Activated naive CD8-positive, alpha-beta T cell (primary cell): Measurements from ENCODE around the gene COA6.
"Not testable (repeated sequence)": the region's sequence is repeated elsewhere in the genome, so short reads cannot be mapped to it uniquely, and the experiment has no call there.

Experiments
- H3K27ac Mint-ChIP-seq: one replicate; pipeline ENCODE4 v1.8.0; 2021; ENCODE audit warnings: mixed read lengths
- H3K27me3 Mint-ChIP-seq: one replicate; pipeline ENCODE4 v1.8.0; 2021; ENCODE audit warnings: mixed read lengths
- H3K36me3 Mint-ChIP-seq: one replicate; pipeline ENCODE4 v1.8.0; 2021; ENCODE audit warnings: mixed read lengths
- H3K4me1 Mint-ChIP-seq: one replicate; pipeline ENCODE4 v1.8.0; 2021; ENCODE audit warnings: low read depth, mixed read lengths
- H3K4me3 Mint-ChIP-seq: one replicate; pipeline ENCODE4 v1.8.0; 2021; ENCODE audit warnings: mild to moderate bottlenecking, mixed read lengths
- H3K9me3 Mint-ChIP-seq: one replicate; pipeline ENCODE4 v1.8.0; 2021; ENCODE audit warnings: low read depth, mixed read lengths

The COA6 gene

DNA sequence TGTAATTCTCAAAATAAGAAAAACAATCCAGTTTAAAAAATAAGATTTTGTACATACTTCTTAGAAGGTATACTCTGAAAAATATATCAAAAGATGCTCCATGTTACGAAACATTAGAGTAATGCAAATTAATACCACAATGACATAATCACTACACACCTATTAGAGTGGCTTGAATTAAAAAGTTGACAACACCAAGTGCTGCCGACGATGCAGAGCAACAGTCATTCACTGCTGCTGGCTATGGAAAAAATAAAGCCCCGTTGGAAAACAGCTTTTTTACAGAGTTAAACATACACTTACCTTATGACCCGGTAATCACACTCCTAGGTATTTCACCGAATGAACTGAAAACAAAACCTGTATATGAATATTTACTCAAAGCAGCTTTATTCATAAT is 14.8 kb downstream of the COA6 start:
- no peak overlapping the region for H3K4me3 Mint-ChIP-seq
- H3K27ac Mint-ChIP-seq, result no peak overlapping the region
- no peaks in the 10 kb centered on the region for H3K9me3 Mint-ChIP-seq
- H3K4me1 Mint-ChIP-seq, result peaks cover 1% of the 10 kb centered on the region
- H3K27me3 Mint-ChIP-seq, result no peaks in the 10 kb centered on the region
- H3K36me3 Mint-ChIP-seq, result peaks cover 14% of the 10 kb centered on the region

DNA sequence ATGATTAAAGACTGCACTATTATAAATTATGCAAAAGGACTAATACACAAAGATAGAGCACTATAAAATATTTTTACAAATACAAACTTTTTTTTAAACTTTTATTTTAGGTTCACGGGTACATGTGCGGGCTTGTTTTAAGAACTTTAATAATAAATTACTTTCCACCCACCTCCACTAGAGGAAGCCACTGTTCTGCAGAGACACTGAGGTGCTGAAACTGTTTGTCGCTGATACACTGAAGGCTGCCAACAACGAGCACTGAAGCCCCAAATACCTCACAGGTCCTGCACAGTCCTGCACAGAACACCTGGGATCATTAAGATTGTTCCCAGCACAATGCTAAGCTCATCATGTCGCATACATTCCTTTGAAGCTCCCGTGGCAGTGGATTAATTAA is 19.9 kb downstream of the COA6 start:
- H3K27ac Mint-ChIP-seq, result no peak overlapping the region
- no peak overlapping the region for H3K4me3 Mint-ChIP-seq
- H3K36me3 Mint-ChIP-seq, result peaks cover 22% of the 10 kb centered on the region
- no peaks in the 10 kb centered on the region for H3K9me3 Mint-ChIP-seq
- no peaks in the 10 kb centered on the region for H3K27me3 Mint-ChIP-seq
- H3K4me1 Mint-ChIP-seq, result peaks cover 2% of the 10 kb centered on the region

DNA sequence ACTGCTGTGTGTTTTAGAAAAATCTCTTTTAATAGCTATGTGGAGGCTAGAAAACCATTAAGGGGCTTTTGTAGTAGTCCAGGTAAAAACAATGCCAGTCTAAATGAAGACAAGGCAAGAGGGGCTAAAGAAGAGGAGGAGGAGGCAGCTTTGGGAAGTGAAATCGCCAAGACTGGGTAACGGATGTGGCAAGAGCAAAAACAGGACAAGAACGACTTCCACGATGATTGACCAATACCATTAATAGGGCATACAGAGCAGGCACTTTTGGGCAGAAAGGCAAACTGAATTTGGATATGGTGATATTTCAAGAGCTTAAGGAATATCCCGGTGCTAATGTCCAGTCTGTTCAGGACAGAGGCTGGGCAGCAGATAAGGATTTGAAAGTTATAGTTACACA is 22.0 kb downstream of the COA6 start:
- H3K4me1 Mint-ChIP-seq, result peaks cover 15% of the 10 kb centered on the region
- H3K27ac Mint-ChIP-seq, result peak overlapping the region; percentile 41
- peaks cover 23% of the 10 kb centered on the region for H3K36me3 Mint-ChIP-seq
- H3K9me3 Mint-ChIP-seq, result no peaks in the 10 kb centered on the region
- no peaks in the 10 kb centered on the region for H3K27me3 Mint-ChIP-seq
- H3K4me3 Mint-ChIP-seq, result no peak overlapping the region

DNA sequence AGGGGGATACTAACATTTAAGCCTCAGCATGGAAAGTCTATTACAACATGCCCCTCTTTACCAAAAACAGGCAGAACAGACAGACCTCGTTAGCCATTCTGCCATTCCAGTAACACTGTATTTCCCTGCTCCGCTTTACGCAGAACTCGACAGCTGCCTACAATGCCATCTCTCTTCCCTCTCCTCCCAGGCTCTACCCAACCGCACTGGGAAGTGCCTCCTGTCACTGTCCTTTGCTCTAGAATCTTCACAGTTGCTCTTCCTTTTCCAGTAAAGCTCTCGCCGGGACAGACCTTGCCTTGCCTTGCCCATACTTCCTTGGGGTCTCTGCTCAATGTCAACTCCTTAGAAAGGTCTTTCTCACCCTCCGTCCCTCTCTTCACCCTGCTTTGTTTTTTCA is 22.8 kb downstream of the COA6 start:
- H3K27ac Mint-ChIP-seq, result no peak overlapping the region
- H3K4me1 Mint-ChIP-seq, result peaks cover 22% of the 10 kb centered on the region
- peaks cover 23% of the 10 kb centered on the region for H3K36me3 Mint-ChIP-seq
- no peaks in the 10 kb centered on the region for H3K9me3 Mint-ChIP-seq
- H3K4me3 Mint-ChIP-seq, result no peak overlapping the region
- H3K27me3 Mint-ChIP-seq, result no peaks in the 10 kb centered on the region

DNA sequence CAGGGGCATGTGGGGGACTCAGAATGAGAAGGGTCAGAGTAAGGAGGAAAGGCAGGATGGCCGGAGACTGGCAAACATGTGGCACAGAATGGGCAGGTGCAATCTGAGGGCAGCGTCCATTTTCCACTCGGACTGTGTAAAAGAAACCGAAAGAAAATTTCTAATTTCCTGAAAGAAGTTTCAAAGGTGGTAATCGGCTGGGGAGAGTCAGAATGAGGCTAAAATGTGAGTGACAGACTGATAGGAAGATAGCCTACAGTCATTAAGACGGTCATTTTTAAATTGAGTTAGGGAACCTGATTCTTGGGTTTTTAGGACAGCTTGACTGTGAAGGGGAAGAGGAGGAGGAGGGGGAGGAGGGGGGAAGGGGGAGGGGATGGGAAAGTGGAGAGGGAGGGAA is 23.6 kb downstream of the COA6 start:
- Mint-ChIP-seq H3K36me3 (peaks cover 24% of the 10 kb centered on the region), H3K27ac (no peak overlapping the region), H3K4me1 (peaks cover 30% of the 10 kb centered on the region), H3K9me3 (no peaks in the 10 kb centered on the region), H3K27me3 (no peaks in the 10 kb centered on the region), H3K4me3 (no peak overlapping the region)

DNA sequence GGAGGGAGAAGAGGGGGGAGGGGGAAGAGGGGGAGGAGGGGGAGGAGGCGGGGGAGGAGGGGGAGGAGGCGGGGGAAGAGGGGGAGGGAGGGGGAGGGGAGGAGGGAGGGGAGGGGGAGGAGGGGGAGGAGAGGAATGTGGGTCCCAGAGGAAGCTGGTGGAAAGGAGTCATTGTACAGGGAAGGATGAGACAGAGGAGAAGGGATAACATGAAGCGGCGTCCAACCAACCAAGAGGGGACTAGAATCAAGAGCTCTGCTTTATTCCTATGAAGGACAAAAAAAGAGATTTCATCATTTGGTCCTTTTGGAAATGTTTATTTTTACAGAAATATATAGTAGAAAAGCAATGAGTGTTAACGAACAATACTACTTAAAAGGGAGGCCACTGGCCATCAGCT is 24.5 kb downstream of the COA6 start:
- Mint-ChIP-seq H3K27ac (no peak overlapping the region), H3K36me3 (peaks cover 23% of the 10 kb centered on the region), H3K9me3 (no peaks in the 10 kb centered on the region), H3K4me1 (peaks cover 36% of the 10 kb centered on the region), H3K4me3 (no peak overlapping the region), H3K27me3 (no peaks in the 10 kb centered on the region)

DNA sequence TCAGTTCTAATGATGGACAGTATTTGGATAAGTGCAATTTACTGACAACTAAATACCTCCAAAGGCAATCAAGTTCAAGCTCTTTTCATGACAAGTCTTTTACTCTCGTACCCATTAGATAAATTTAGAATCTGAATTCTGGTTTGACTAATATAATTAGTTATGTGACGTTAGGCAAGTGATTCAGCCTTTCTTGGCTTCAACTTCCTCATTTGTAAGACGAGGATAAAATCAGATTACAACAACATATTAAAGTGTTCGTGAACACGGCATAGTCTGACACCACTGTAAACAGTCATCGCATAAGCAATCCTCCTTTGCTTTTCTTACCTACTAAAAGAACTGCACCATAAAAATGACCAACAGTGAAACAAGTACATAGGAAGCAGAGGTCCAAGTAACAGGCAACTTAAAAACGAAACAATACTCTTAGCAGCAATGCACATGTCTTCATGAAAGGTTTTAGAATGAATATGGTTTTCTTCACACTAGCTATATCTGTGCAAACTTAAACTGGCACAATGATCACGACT is 25.7 kb downstream of the COA6 start:
- H3K4me3 Mint-ChIP-seq, result peak overlapping the region; percentile 42
- H3K4me1 Mint-ChIP-seq, result peaks cover 42% of the 10 kb centered on the region
- H3K27me3 Mint-ChIP-seq, result no peaks in the 10 kb centered on the region
- no peaks in the 10 kb centered on the region for H3K9me3 Mint-ChIP-seq
- peak overlapping the region; percentile 85 for H3K27ac Mint-ChIP-seq
- peaks cover 27% of the 10 kb centered on the region for H3K36me3 Mint-ChIP-seq

DNA sequence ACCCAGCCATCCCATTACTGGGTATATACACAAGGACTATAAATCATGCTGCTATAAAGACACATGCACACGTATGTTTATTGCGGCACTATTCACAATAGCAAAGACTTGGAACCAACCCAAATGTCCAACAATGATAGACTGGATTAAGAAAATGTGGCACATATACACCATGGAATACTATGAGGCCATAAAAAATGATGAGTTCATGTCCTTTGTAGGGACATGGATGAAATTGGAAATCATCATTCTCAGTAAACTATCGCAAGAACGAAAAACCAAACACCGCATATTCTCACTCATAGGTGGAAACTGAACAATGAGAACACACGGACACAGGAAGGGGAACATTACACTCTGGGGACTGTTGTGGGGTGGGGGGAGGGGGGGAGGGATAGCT is 26.3 kb downstream of the COA6 start:
- peaks cover 42% of the 10 kb centered on the region for H3K4me1 Mint-ChIP-seq

DNA sequence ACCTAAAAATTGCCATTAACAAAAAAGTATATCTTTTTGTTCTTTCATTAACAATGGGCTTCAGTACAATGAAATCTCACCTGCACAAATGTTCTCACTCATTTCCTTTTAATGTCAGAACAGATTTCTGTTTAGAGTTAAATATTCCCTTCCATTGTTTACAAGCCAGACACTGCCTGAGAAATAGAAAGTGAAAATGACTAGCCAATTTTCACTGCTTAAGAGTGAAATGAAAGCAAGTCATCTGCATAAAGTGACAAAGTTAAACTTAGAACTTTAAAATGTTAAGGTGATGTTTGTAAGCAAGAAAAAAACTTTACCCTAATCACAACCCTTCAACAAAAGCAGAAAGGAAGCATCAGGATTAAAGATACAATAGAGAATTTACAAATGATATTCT is 27.5 kb downstream of the COA6 start:
- peaks cover 18% of the 10 kb centered on the region for H3K36me3 Mint-ChIP-seq
- peak overlapping the region; percentile 61 for H3K4me3 Mint-ChIP-seq
- no peaks in the 10 kb centered on the region for H3K9me3 Mint-ChIP-seq
- H3K4me1 Mint-ChIP-seq, result peaks cover 42% of the 10 kb centered on the region
- no peaks in the 10 kb centered on the region for H3K27me3 Mint-ChIP-seq
- peak overlapping the region; percentile 85 for H3K27ac Mint-ChIP-seq

More for the DNA sequence above, 26.3 kb downstream of the COA6 start:
- not testable (repeated sequence) for H3K9me3 Mint-ChIP-seq, H3K4me3 Mint-ChIP-seq, H3K27me3 Mint-ChIP-seq
- peak overlapping the region; percentile 85 for H3K27ac Mint-ChIP-seq
- peaks cover 24% of the 10 kb centered on the region for H3K36me3 Mint-ChIP-seq

DNA sequence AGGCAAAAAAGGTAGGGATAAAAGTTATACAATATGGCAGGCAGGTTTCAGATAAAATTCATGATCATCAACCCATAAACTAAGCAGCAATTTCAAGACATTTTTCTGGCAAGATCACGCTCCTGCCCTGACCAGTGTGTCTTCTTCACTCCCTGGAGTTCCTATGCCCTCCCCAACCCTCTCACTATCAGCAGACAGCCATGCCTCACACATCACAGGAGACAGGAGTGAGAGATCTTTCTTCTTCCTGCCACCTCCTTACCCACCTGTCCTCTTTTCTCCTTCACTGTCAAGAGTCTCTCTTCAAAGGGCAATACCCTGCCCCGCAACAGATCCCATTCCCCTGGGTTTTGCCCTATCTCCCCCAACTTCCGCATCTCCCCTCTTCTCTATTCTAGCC is 28.4 kb downstream of the COA6 start:
- no peaks in the 10 kb centered on the region for H3K27me3 Mint-ChIP-seq
- H3K36me3 Mint-ChIP-seq, result peaks cover 18% of the 10 kb centered on the region
- no peaks in the 10 kb centered on the region for H3K9me3 Mint-ChIP-seq
- peak overlapping the region; percentile 85 for H3K27ac Mint-ChIP-seq
- peaks cover 42% of the 10 kb centered on the region for H3K4me1 Mint-ChIP-seq
- H3K4me3 Mint-ChIP-seq, result peak overlapping the region; percentile 66

DNA sequence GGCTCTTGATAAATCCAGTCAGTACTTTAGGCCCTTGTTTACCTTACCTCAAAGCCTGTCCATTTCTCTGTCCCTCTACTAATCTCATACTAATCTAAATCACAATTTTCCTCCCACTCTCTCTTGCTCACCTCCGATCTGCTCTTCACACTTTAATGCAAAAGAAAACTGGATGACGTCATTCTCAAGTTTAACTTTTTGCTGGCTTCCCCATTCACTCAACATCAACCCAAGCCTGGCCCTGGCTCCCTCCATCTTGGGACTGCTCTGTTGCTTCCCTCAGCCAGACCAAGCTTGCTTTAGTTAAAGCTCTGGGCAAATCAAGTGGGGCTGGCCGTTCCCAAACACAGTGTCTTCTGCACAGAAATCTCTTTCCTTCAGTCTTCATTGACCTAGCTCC is 29.7 kb downstream of the COA6 start:
- Mint-ChIP-seq H3K27ac (peak overlapping the region; percentile 76), H3K4me3 (no peak overlapping the region), H3K9me3 (no peaks in the 10 kb centered on the region), H3K27me3 (no peaks in the 10 kb centered on the region), H3K36me3 (peaks cover 18% of the 10 kb centered on the region), H3K4me1 (peaks cover 41% of the 10 kb centered on the region)

DNA sequence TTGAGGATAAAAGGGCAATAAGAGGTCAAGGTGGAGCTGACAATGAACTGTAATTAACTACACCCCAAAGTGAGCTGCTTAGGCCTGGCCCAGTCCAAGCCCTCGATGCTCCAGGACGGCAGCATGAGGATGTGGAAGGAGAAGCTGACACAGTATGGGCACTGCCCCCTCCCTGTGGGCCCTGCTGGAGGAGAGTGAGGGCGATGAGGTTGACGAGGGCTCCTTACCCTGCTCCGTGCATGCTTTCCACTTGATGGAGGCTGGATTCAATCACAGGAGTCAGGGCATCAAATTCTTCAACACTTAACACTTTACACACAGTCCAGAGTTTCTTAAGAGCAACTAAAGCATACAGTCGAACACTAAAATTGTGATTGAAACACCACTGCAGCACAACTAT is 32.4 kb downstream of the COA6 start:
- Mint-ChIP-seq H3K27me3 (no peaks in the 10 kb centered on the region), H3K4me1 (peaks cover 32% of the 10 kb centered on the region), H3K36me3 (peaks cover 12% of the 10 kb centered on the region), H3K4me3 (no peak overlapping the region), H3K9me3 (no peaks in the 10 kb centered on the region), H3K27ac (no peak overlapping the region)

DNA sequence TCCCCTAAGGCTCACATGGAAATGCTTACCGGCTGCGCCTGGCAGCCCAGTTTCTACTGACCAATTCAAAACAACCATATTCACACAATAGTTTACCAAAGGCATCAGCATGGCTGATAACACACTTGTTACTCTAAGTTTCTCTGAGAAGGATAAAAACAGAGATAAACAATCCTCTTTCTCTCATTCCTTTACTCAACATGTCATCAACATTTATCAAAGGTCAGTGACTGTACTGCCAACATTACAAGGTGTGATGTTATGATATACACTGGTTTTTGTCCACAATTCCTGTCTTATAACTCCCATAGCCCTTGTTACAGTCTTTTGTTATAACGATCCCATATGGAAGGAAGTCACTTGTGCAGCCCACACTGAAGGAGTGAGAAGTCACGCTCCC is 33.6 kb downstream of the COA6 start:
- Mint-ChIP-seq H3K27me3 (no peaks in the 10 kb centered on the region), H3K9me3 (no peaks in the 10 kb centered on the region), H3K36me3 (peaks cover 9% of the 10 kb centered on the region), H3K4me3 (no peak overlapping the region), H3K27ac (peak overlapping the region; percentile 58), H3K4me1 (peaks cover 20% of the 10 kb centered on the region)

DNA sequence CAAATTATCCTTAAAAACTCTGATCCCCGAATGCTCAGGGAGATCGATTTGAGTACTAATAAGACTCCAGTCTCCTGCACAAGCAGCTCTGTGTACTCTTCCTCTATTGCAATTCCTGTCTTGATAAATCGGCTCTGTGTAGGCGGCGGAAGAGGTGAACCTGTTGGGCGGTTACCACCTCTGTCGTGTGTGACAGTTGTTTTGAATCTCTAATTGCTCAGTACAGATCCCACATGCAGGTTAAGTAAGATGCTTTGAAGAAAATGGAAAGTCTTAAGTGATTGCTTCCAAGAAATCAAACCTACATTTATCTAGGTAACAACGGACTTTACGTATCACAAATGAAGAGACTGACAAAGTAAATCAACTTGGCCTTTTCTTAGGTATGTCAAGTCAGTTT is 35.5 kb downstream of the COA6 start:
- peaks cover 8% of the 10 kb centered on the region for H3K4me1 Mint-ChIP-seq
- H3K27me3 Mint-ChIP-seq, result no peaks in the 10 kb centered on the region
- no peak overlapping the region for H3K4me3 Mint-ChIP-seq
- peak overlapping the region; percentile 66 for H3K27ac Mint-ChIP-seq
- no peaks in the 10 kb centered on the region for H3K9me3 Mint-ChIP-seq
- H3K36me3 Mint-ChIP-seq, result peaks cover 4% of the 10 kb centered on the region

DNA sequence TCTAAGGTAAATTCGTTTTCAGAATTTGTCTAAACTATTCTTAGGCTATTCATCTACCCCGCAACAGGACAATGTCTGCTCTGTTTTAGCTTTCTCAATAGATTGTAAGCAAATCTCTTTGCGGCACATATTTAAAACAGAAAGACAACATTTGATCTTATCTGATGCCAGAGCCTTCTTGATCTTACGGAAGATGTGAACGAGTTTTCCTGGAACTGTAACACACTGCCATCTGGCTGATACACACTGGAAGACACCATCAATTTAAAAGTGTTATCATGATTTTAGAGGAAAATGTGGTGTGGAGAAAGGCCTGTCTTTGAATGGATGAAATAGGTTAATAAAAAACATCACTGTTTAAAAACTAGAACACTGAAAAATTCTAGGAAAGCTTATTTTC is 36.1 kb downstream of the COA6 start:
- Mint-ChIP-seq H3K27me3 (no peaks in the 10 kb centered on the region), H3K36me3 (peaks cover 5% of the 10 kb centered on the region), H3K4me1 (peaks cover 8% of the 10 kb centered on the region), H3K4me3 (peak overlapping the region; percentile 59), H3K9me3 (no peaks in the 10 kb centered on the region), H3K27ac (peak overlapping the region; percentile 66)

DNA sequence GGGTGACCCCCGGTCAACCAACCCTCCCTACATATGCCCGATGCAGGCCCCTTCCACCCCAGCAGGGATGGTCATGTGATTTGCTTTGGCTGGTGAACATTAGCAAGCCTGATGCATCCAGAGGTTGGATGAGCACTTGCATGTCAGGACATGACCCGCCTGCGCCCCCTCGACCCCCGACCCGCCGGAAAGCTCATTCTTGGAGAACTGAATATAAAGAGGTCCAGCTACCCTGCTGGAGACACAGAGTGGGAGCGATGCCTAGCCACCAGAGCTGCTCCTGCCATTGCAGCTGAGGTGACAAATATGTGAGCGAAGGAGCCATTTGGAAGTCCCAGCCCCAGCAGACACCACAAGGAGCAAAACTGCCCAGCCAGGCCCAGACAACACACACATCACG is 39.6 kb downstream of the COA6 start:
- Mint-ChIP-seq H3K27me3 (no peaks in the 10 kb centered on the region), H3K4me1 (peaks cover 8% of the 10 kb centered on the region), H3K27ac (no peak overlapping the region), H3K36me3 (peaks cover 16% of the 10 kb centered on the region), H3K9me3 (no peaks in the 10 kb centered on the region), H3K4me3 (no peak overlapping the region)
